HG03139 (cell line): Measurements from ENCODE around the gene JAM3.
"Not testable (repeated sequence)": the region's sequence is repeated elsewhere in the genome, so short reads cannot be mapped to it uniquely, and the experiment has no call there.

ENCODE experiments used
- ATAC-seq: cut with Tn5 transposase; IDR thresholded peaks from one replicate; pipeline ENCODE4 v1.9.1; 2021; ENCODE audit not compliant: unreplicated experiment

Gene JAM3

GRCh38 chr11:134062265-134063123, 6.4 kb upstream of the JAM3 start:
- ATAC-seq: no peak

- no peak for ATAC-seq
Observed at GRCh38 chr11:134063124-134063495, 5.8 kb upstream of the JAM3 start.

GRCh38 chr11:134063991-134064747, 4.7 kb upstream of the JAM3 start:
- no peak for ATAC-seq

GRCh38 chr11:134065381-134065780, 3.5 kb upstream of the JAM3 start:
- no peak for ATAC-seq

- no peak for ATAC-seq
Observed at GRCh38 chr11:134066943-134067885, 1.7 kb upstream of the JAM3 start.

GRCh38 chr11:134069426-134070341, 812 bp downstream of the JAM3 start:
- ATAC-seq: no peak

- no peak for ATAC-seq
Observed at GRCh38 chr11:134070342-134070845, 1.5 kb downstream of the JAM3 start.

GRCh38 chr11:134071306-134071705, 2.4 kb downstream of the JAM3 start:
- no peak for ATAC-seq

- ATAC-seq: no peak
Observed at GRCh38 chr11:134071766-134072402, 3.0 kb downstream of the JAM3 start.

GRCh38 chr11:134072844-134073243, 4.0 kb downstream of the JAM3 start:
- ATAC-seq: peak; percentile 46

- no peak for ATAC-seq
Observed at GRCh38 chr11:134074346-134074745, 5.5 kb downstream of the JAM3 start.

- ATAC-seq: no peak
Observed at GRCh38 chr11:134074766-134075165, 5.9 kb downstream of the JAM3 start.

GRCh38 chr11:134079317-134079716, 10.4 kb downstream of the JAM3 start:
- ATAC-seq: no peak

GRCh38 chr11:134081258-134081657, 12.4 kb downstream of the JAM3 start:
- ATAC-seq: not testable (repeated sequence)

- no peak for ATAC-seq
Observed at GRCh38 chr11:134082990-134083389, 14.1 kb downstream of the JAM3 start.

GRCh38 chr11:134086376-134086775, 17.5 kb downstream of the JAM3 start:
- no peak for ATAC-seq

GRCh38 chr11:134092006-134092405, 23.1 kb downstream of the JAM3 start:
- not testable (repeated sequence) for ATAC-seq

- ATAC-seq: no peak
Observed at GRCh38 chr11:134097166-134097565, 28.3 kb downstream of the JAM3 start.

- no peak for ATAC-seq
Observed at GRCh38 chr11:134098566-134099184, 29.8 kb downstream of the JAM3 start.
